GM19328 (cell line): ENCODE results near the gene DFFB.

Experiments
- ATAC-seq: cut with Tn5 transposase; IDR thresholded peaks from one replicate; pipeline ENCODE4 v1.9.1; 2021; ENCODE audit warnings: mild to moderate bottlenecking, moderate library complexity; ENCODE audit not compliant: unreplicated experiment

DFFB gene

DNA sequence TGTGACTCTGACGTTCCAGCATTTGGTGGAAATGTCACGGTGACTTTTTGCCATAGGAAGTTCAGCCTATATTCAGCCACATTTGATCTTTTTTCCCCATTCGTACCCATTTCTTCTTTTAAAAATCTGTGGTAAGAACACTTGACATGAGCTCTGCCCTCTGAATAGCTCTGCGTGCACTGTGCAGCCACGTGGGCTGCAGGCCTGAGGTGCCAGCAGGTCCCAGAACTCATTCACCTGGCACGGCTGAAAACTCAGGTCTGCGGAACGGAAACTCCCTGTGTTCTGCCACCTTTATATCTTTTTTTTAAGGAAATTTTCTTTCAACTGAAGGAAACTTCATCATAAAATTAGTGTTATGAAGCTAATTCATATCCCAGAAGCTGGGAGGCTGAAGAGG lies 28.9 kb upstream of the DFFB start:
- ATAC-seq, result no peak

DNA sequence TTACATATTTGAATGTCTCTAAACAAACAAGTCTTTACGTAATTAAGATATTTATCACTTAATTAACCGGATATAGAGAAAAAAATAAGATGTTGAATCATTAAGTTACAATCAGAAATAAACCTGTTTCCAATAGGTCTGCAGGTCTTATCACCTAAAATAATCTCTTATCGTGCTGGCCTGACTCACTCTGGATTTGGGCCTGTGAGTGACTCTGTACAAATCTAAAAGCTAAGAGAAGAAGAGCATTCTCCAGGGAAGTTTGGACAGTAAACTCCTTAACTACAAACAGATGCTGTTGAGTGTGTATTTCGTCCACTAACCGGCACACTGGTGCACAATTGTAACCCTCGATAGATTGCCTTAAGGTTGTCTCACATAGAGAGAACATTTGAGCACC lies 25.6 kb upstream of the DFFB start:
- ATAC-seq, result no peak

DNA sequence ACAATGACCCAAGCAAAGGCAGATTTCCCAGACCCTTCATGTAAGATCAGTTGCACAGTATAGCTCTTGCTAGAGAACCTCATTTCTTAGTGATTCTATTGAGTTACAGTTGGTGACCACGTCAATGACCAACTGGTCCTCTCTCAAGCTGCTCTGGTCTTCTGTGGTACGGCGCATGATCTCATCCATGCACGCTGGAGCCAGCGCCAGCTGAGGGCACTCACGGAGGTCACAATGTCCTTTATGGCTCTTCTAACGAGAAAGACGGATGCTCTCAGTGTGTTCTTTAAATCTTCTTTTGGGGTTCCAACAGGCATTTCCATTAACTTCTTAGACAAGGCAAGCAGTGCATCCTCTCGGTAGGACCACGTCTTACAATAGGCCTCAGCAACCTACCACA lies 22.6 kb upstream of the DFFB start:
- no peak for ATAC-seq

DNA sequence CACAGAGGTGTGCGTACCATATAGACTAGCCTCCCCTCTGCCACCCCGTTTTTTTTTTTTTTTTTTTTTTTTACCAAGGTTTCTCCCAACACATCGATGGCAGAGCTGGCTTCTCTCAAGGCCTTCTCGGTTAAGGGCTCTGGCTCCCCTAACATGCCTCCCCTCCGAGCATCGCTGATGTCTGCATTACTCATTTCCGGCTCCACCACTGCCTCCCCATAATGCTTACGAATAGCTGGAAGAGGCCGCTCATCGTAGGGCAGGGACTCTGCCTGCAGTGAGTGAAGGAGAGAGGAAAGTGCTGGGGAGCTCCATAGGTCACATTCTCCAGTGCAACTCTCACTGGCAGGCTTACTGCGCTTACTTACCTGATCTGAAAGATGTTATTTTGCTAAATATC lies 20.9 kb upstream of the DFFB start:
- no peak for ATAC-seq

DNA sequence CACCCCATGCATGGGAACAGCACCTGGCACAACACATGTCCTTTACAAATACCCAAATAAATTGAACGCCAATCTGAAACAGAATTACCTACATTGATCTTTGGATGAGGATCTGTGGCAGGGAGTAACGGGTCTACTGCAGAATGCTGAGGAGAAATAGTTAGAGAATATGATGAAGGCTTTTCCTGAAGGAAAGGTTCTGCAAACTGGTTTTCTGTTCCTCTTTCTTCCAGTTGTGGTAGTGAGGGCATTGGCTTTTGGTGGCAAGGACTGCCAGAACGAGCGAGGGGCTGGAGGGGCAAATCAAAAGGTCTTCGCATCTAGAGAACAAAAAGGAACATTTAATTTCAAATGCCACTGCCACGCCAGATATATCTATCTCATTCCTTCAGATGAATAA lies 20.1 kb upstream of the DFFB start:
- no peak for ATAC-seq

DNA sequence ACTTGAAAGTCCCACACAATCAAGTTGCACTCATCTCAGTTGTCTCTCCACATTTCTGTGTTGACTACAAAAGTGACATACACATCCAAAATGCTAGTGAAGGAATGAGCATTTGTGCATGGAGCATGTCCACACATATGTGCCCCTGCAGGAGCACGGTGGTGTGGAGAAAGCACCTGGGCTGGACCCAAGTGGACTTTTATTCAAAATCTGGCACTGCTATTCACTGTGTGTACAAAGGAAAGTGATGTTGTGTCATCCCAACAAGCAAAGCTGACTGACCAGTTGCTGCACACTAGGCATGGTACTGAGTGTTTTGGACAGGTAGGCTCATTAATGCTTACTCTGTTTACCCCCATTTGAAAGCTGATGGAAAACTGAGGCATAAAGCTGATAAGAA lies 19.6 kb upstream of the DFFB start:
- ATAC-seq, result no peak

DNA sequence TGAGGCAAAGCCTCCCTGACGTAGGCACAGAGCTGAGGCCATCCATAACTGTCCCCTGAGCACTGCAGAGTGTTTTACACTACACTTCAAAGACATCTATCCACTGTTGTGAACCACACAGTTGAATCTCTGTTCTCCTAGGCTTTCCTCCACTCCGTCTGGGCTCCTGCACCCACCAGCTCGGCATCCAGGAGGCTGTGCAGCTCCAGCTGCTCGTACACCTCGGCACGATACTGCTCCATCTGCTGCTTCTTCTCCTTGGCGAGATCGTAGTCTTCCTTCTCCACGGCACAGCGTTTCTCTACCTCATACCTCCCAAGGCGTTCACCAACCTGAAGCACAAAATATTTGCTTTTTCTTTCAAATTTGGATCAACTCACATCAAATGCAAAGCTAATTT lies 18.5 kb upstream of the DFFB start:
- no peak for ATAC-seq

DNA sequence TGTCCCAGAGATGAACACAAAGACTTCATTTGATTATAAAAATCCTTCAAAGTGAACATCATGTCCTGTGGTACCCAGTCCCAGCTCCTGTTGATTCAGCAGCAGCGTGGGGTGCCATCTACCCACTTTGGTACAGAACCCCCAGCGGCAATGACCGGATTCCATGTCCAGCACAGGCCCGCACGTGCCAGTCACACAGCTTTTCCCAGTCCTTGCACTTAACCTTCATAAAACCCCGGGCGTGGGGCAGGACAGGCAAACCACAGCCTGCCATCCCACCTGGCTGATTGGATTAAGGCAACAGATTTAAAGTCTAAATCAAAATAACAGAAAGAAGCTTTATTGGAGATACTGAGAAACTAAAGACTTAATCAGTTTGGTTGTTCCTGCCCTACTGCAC lies 15.8 kb upstream of the DFFB start:
- ATAC-seq, result no peak

DNA sequence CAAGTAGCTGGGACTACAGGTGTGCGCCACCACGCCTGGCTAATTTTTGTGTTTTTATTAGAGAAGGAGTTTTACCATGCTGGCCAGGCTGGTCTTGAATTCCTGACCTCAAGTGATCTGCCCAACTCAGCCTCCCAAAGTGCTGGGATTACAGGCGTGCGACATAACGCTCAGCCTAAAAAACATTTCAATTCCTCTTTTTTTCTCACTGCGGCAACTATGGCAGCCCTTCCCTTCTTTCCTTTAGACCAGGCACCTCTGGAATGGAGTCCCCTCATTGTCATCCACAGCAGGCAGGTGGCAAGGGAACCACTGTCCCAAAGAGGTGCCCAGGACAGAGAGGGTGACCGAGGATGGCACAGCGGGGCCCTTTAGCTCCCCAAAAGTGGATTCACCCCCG lies 14.4 kb upstream of the DFFB start:
- ATAC-seq, result no peak

DNA sequence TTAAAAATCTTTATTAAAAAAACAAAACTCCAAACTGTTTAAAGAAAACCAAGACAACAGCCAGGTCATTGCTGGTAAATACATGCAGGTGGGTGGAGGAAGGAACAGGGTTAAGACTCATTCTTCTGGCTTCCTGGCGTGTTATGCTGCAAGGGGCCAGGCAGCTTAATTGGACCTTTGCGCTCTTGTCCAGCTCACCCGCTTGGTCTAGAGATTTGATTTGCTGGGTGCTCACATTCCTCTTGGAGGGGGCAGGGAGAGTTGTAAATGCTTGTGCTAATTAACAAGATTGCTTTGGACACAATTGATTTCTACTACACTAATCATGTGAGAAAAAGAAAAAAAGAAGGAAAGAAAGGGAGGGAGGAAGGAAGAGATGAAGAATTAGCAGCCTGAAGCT lies 10.7 kb upstream of the DFFB start:
- ATAC-seq, result no peak

DNA sequence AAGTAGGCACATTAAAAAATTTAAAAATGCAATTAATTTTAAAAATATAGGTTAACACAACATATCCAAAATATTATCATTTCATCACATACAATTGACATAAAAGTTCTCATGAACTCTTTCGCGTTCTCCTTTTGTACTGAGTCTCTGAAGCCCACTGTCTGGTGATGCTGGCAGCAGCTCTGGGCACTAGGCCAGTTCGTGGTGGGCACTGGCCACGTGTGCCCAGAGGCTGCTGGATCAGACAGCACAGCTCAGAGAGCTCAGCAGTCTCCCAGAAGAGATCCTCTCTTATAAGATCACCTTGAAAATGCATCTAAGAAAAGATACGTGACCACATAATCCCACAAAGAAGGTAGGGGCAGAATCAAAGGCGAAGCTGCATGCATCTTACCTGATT lies 10.2 kb upstream of the DFFB start:
- no peak for ATAC-seq

DNA sequence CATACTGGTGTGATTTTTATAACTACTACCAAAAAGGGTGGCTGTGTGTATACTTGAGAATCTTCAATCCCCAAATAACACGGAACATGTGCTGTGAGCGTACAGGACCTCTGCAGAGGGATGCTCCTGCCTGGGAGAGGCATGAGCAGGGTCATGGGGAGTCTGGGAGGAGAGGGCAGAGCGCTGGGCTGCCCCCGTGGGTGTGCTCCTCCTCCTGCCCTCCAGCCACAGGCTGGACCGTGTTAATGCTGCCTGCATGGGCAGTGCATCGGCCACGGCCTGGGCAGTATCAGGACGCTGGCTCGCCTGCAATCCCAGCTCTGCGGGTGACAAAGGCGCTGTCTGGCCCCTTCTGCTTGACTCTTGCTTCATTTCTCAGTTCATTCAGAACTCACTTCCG lies 6.4 kb upstream of the DFFB start:
- ATAC-seq, result no peak

DNA sequence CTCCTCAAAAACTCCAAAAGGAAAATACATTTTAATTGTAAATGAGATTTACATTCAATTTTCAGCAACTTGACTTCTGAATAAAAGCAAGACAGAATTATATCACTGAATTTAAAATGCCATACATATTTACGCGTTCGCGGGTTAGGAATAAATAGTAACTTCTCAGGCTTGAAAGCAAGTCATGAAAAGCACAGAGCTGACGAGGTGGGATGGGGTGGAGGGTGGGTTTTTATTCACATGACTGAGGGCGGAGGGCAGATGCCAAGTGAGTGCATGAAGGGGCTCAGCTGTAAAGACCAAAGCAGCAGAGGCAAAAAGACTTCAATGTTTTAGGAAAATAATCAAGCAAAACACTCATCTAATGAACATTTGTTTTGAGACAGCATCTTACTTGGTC lies 6.0 kb upstream of the DFFB start:
- no peak for ATAC-seq

DNA sequence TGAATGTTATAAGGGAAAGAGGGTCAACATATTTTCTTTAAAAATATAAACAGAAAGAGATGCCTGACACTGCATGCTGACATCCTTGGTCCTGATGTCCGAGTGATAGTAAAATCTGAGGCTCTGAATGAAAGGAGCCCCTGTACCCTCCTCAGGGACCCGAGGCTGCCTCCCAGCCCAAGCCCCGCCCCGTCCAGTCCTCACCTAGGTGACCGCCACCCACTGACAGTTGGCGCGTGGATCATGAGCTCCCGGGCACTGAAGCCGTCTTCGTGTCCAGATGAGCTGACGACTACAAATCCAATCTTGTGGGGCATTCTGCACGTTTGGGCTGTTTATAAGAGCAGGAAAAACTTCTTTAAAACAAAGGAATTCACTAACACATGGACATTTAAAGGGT lies 5.2 kb upstream of the DFFB start:
- ATAC-seq, result no peak

DNA sequence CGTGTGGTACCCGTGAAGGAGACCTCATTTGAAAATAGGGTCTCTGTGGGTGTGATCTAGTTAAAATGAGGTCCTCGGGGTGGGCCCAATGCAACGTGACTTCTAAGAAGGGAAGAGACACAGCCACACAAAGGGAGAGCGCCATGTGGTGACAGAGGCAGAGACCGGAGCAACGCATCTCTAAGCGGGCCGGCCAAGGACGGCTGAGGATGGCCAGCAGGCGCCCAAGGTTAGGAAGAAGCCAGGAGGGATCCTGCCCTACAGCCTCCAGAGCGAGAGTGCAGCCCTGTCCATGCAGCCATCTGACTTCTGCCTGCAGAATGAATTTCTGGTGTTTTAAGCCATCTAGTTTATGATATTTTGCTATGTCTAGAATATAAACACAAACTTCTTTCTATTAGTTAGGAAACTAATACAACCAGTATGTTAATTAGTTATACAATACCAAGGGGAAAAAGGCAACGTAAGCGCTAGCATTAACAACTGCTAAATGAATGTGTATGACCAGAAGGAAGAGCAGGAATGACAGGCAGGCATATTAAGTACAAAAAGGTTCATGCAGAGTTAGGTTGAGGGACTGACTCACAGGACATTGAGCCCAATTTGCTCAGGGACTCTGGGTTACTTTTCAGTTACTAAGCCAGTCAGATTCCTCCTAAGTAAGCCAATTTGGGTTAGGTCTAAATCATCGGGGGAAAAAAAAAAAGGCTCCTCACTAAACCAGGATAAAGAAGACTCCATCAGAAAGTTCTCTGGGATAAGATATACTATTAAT lies 4.4 kb upstream of the DFFB start:
- ATAC-seq, result no peak

DNA sequence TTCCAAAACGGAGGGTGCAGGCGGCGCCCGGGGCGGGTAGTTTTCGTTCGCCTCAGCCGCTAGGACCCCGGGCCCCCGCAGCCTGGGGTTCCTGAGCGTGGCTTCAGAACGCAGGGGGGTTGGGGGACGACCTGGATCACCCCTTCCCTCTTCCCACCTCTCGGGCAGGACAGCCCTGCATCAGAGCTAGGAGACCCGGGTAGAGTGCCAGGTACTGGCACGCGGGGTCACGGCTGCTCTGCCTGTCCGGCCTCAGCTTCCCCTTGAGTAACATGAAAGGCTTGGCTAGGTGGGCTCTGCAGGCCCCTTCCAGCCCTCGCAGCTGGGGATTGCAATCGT lies 484 bp downstream of the DFFB start:
- ATAC-seq, result no peak

DNA sequence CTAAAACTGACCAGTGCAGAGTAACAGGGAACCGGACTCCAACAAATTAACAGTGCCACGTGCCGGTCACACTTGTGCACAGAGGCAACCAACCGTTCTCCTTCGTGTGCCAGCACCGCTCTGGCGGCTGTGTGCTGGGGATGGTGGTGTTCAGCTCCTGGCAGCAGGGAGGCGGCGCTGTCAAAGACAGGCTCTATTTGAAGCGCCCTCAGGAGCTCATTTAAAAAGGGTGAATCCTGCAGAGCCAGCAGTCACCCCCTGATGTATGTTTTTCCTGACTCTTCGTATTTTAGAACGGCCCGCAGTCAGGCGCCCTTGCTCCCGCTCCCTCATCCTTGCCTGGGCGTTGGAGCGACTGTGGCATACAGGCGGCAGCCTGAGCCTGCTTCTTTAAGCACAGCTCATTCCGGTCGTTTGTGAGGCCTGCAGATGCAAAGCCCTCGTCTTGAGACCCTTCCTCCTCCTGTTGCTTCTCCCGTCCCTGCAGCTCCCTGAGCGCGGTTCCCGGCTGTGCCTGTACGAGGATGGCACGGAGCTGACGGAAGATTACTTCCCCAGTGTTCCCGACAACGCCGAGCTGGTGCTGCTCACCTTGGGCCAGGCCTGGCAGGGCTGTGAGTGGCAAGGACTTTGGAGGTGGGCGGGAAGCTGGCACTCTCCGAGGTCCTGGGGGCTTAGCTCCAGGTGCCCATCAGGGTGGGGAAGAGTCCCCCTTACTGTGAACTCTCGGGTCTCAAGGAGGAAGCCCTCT lies 1.1 kb downstream of the DFFB start:
- ATAC-seq, result no peak

DNA sequence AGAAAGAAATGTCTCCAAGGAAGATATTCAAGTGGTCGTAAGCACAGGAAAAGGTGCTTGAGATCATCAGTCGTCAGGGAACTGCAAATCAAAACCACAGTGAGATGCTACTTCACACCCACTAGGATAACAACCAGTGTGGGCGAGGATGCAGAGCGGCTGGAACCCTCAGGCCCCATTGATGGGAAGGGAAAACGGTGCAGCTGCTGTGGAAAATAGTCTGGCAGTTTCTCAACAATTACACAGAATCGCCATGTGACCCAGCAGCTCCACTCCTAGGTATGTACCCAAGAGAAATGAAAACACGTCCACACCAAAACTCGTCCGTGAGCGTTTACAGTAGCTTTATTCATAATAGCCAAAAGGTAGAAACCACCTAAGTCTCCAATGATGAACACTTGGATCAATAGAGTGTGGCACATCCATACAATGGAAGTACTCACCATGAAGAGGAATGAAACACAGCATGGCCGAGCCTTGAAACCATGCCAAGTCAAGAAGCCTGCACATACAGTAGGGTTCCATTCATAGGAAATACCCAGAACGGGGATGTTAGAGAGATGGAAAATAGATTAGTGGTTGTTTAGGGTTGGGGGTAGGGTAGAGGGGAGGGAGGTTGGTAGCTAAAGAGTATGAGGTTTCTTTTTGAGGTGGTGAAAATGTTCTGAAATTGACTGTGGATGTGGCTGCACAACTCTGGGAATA lies 6.1 kb downstream of the DFFB start:
- no peak for ATAC-seq

DNA sequence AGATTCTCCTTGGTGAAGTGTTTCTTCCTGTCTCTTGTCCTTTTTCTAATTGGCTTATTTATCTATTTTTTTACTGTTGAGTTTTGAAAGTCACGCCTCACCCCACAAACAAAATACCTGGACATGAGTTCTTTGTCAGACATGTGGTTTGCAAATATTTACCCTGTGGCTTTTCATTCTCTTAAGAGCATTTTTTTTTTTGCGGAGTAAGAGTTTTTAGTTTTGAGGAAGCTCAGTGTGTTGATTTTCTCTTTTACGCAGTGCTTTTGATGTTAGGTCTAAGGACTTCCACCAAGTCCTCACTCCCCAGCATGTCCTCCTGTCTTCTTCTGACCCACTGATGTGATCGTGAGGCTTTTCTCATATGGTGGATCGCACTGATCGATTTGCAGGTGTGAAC lies 7.6 kb downstream of the DFFB start:
- no peak for ATAC-seq

DNA sequence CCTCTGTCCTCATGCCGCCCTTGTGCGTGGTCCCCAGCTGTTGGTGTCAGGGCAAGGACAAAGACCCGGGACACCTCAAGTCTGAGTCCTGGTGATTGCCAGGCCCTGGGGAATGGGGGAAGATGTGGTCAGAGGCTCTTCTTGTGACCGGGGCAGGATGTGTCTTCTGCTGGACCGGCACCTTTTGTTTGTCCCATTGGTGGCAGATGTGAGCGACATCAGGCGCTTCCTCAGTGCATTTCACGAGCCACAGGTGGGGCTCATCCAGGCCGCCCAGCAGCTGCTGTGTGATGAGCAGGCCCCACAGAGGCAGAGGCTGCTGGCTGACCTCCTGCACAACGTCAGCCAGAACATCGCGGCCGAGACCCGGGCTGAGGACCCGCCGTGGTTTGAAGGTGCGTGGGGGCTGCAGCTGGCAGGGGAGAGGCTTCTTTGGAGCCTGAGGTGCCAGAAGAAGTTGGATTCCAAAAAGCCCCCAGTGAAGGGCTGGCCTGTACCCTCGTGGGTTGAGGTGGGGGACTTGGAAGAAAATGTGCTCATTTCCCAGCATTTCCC lies 8.4 kb downstream of the DFFB start:
- ATAC-seq, result no peak

DNA sequence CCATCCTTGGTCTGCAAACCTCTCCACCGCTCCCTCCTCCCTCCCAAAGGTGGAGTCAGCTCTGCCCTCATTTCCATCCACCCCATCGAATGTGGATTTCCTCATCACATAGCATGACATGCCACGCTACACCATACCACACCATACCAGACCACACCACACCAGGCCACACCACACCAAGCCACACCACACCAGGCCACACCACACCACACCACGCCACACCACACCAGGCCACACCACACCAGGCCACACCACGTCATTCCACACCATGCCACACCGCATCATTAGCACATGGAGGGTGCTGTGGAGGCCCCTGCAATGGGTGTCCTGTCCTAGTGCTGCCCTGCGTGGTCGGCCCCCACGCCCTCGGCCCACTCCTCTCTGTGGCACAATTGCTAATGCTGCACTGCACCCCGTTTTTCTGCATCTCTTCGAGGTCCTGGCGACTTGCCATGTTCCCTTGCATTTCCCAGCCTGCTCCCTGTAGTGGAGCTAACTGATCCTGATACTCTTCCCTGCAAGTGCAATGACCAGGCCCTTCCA lies 11.3 kb downstream of the DFFB start:
- ATAC-seq, result no peak
